Right hindlimb (tissue), 1 donor: Measurements from ENCODE around the gene SETD4.
A peak's percentile ranks its signal among the peaks of the same experiment; 100 is the strongest.

ENCODE experiments used
- DNase-seq: peaks from one replicate; pipeline ENCODE4 v3.0.0-alpha.2; 2018

Gene SETD4

DNA sequence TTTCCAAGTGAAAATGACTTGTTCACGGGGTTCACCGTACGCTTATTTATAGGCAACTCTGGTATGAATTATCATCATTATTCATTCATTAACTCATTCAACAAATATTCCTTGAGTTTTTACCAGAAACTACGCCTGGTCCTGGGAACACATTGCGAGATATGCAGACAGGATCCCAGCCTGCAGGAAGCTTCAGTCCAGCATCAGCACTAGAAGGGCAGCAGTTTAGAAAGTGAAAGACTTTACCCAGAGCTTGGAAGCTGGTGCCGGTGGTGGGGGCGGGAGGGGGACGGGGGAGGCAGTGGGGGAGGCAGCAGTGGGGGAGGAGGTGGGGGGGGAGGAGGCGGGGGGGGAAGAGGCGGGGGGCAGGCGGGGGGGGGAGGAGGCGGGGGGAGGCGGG, 55.9 kb downstream of the SETD4 start:
- no peak for DNase-seq

DNA sequence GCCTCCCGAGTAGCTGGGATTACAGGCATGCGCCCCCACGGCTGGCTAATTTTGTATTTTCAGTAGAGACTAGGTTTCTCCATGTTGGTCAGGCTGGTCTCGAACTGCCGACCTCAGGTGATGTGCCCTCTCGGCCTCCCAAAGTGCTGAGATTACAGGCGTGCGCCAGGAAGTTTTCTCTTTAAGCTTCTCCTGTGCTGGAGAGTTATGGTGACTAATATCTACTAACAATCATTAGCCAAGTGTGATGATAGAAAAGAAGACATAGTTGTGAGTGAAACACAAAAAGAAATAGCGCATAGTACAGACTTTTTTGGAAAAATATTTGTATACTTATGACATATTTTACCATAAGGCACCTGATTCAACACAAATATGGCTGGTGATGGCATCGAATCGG, 56.5 kb downstream of the SETD4 start:
- no peak for DNase-seq

DNA sequence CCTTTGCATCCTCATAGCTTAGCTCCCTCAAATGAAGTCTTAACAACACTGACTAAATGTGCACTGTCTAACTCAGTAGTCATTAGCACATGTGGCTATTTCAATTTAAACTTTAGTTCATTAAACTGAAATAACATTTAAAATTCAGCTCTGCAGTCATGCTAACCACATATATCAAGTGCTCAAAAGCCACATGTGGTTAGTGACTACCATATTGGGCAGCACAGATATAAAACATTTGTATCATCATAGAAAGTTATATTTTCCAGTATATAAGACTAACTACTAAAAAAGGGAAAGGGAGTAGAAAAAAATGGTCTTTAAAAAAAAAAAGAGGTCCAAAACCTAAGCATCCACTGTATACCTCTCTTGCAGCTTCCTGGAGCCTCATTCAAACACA, 64.1 kb downstream of the SETD4 start:
- DNase-seq = no peak

GRCh38 chr21:35995522-35996088, 64.7 kb downstream of the SETD4 start:
- no peak for DNase-seq

- no peak for DNase-seq
Observed at GRCh38 chr21:35994613-35995012, 65.7 kb downstream of the SETD4 start.

GRCh38 chr21:35993875-35994490, 66.3 kb downstream of the SETD4 start:
- no peak for DNase-seq

GRCh38 chr21:35991131-35991530, 69.2 kb downstream of the SETD4 start:
- DNase-seq = no peak

DNA sequence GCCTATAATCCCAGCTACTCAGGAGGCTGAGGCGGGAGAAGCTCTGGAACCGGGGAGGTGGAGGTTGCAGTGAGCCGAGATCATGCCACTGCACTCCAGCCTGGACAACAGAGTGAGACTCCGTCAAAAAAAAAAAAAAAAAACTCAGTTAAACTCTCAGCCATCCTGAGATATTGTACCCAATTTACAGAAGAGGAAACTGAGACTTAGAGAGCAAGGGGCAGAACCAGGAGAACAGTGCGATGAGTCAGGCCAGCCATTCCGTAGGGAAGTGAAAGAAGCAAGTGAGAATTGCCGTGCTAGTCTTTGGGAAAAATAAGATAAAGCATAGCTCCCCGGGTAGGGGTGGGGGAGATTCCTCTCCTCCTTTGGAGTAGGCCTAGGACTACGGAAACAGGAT, 69.7 kb downstream of the SETD4 start:
- no peak for DNase-seq

GRCh38 chr21:35989138-35989735, 71.1 kb downstream of the SETD4 start:
- peak; percentile 60 for DNase-seq

DNA sequence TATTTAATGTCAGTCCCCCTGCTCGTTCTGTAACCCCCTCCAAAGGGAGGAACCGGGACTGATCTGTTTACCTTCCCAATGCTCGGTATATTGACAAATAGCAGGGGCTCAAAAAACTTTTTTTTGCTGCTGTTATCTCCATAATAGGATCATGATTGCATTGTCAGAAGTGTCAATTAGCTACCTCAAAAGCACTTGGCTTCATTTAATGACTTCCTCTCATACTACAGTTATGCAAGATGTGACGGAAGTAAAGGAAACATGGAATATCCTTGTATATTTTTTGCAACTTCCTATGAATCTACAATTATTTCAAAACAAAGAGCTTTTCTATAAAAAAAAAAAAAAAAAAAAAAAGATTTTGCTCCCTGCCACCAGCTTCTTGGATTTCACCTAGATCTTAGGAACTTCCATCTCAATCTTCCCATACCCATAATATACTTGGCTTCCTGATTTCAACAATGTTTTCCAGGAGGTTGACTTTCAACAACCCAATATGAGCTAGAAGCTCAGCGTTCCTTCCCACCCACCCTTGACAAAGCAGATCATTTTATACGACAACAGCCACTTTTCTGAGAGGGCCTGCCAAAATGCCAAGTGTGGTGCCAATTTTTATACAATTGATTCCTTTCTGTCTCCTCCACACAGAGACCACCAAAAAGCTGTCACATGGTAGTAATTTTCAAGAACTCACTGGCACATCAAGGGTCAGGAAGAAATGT, 71.7 kb downstream of the SETD4 start:
- no peak for DNase-seq

DNA sequence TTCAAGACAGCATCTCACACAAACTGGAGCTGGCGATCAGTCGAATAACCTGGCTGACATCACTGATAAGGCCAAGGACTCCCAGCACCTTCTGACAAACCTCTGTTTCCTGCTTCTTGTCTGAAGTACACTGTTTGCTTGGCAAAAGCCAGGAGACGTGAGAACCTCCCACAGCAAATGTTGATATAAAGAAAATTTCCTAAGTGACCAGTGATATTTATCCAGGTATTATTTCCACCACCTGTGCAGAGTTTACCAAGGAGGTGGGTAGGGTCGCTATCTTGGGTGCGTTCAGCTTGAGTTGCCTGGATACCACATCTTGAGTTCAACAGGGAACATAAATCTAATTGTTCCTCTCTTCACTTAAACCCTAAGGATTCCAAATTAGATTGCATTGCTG, 72.9 kb downstream of the SETD4 start:
- DNase-seq = no peak

GRCh38 chr21:35984654-35985361, 75.5 kb downstream of the SETD4 start:
- no peak for DNase-seq
